ENCODE data around the gene PTPRT.

GRCh38 chr20:43155366-43156100 is 34.2 kb downstream of the PTPRT start:
- no peak for TF ChIP-seq CTCF (IDR thresholded peaks at IDR 0.05; ENCODE audit: low read depth, low read length, missing input control)
- TF ChIP-seq GABPA (IDR thresholded peaks at IDR 0.05 in 1 of 2, conservative IDR thresholded peaks at IDR 0.05 in 1 of 2): no peak
- TF ChIP-seq JUND (IDR thresholded peaks at IDR 0.05): no peak
- TF ChIP-seq RAD21 (IDR thresholded peaks at IDR 0.05): no peak
- TF ChIP-seq NR2F2 (IDR thresholded peaks at IDR 0.05): no peak
- TF ChIP-seq FOXA1 (IDR thresholded peaks at IDR 0.05): no peak

Measured in liver (tissue), 3 donors.